Transverse colon (tissue), 4 donors: Measurements from ENCODE around the gene KRCC1. TPM values are rescaled to one million over a fixed set of nuclear protein-coding genes. Genes with fewer than 3 reads are reported as not detected.

Experiments
- small RNA-seq, 4 donors: library from RNA; depleted of rRNA; stranded (forward); fragments of <200 nt; gene quantifications; one replicate each; pipeline ENCODE3, GENCODE V24; 2016
- total RNA-seq, 4 donors: library from RNA; depleted of rRNA; stranded (reverse); fragments of >200 nt; gene quantifications; one replicate each; pipeline ENCODE4 v1.1.0, GENCODE V29; 2016

KRCC1 gene
- total RNA-seq, 4 donors from 2014 or later, result 12.3 to 40.6 (median 27.6) TPM

Small RNA genes within 50 kb of the gene (small RNA-seq; reads per million reads assigned to genes)
- gene MIR4780, result 0 to 0.14 (median 0.06) reads per million in 4 donors
- 0 to 1.5 (median 0.79) reads per million in 4 donors for gene RNU2-63P

Other genes with a start within 250 kb of the KRCC1 start
- 1 to 10 TPM in 2 of 4 donors, not detected in 2; 4.0 to 9.7 TPM for gene RGPD2, start 230.0 kb downstream of the KRCC1 start, total RNA-seq
- not detected for gene RNU2-63P, start 39.2 kb downstream of the KRCC1 start, total RNA-seq
- gene SMYD1, start 12.0 kb upstream of the KRCC1 start, total RNA-seq, result 10 to 100 TPM in 1 of 4 donors, 1 to 10 TPM in 3; 1.6 to 48.6 (median 3.2) TPM
- gene FABP1, start 72.3 kb upstream of the KRCC1 start, total RNA-seq, result 1,000 to 10,000 TPM; 1,053 to 3,583 (median 2,025) TPM
- 10 to 100 TPM in 3 of 4 donors, 1 to 10 TPM in 1; 1.1 to 33.2 (median 17.5) TPM for gene THNSL2, start 114.6 kb upstream of the KRCC1 start, total RNA-seq